Liver (tissue), 3 donors: ENCODE results near the gene ARL5B.

Source experiments
- CTCF ChIP-seq: fragments of 150-350 bp; IDR thresholded peaks from 2 replicates; pipeline ENCODE4 v1.5.1; 2017; ENCODE audit warnings: improper control_type of control experiment, low read depth, low read length; ENCODE audit not compliant: missing input control
- EGR1 ChIP-seq, 2 donors: IDR thresholded peaks; 2 replicates each; pipeline ENCODE4 v1.6.1; 2016 to 2018; ENCODE audit warnings: antibody characterized with exemption in 2 of 2, low read depth in 2 of 2
- FOXA1 ChIP-seq: IDR thresholded peaks from 2 replicates; pipeline ENCODE4 v1.6.1; 2016; ENCODE audit warnings: antibody characterized with exemption
- FOXA2 ChIP-seq: IDR thresholded peaks from 2 replicates; pipeline ENCODE4 v1.6.1; 2016; ENCODE audit warnings: antibody characterized with exemption
- GABPA ChIP-seq, 2 donors: IDR thresholded peaks in 1 of 2; conservative IDR thresholded peaks in 1 of 2; 2 replicates each; pipeline ENCODE4 v1.6.1; 2016; ENCODE audit warnings: antibody characterized with exemption in 2 of 2, mild to moderate bottlenecking in 1 of 2, moderate library complexity in 1 of 2
- HNF4G ChIP-seq: IDR thresholded peaks from 2 replicates; pipeline ENCODE4 v1.6.1; 2016; ENCODE audit warnings: antibody characterized with exemption
- RAD21 ChIP-seq, 2 donors: IDR thresholded peaks; 2 replicates each; pipeline ENCODE4 v1.6.1; 2016; ENCODE audit warnings: antibody characterized with exemption in 2 of 2, mild to moderate bottlenecking in 2 of 2
- REST ChIP-seq: IDR thresholded peaks from 2 replicates; pipeline ENCODE4 v1.6.1; 2016; ENCODE audit warnings: antibody characterized with exemption, mild to moderate bottlenecking
- RXRA ChIP-seq, 2 donors: IDR thresholded peaks; 2 replicates each; pipeline ENCODE4 v1.6.1; 2017 to 2018; ENCODE audit warnings: antibody characterized with exemption in 2 of 2, mild to moderate bottlenecking in 1 of 2
- SP1 ChIP-seq: IDR thresholded peaks from 2 replicates; pipeline ENCODE4 v1.6.1; 2018; ENCODE audit warnings: antibody characterized with exemption, mild to moderate bottlenecking
- TAF1 ChIP-seq: conservative IDR thresholded peaks from 2 replicates; pipeline ENCODE4 v1.6.1; 2016; ENCODE audit warnings: antibody characterized with exemption, mild to moderate bottlenecking
- TF ChIP-seq, protein P1 (sequence below): IDR thresholded peaks from 2 replicates; pipeline ENCODE4 v1.6.1; 2016; ENCODE audit warnings: antibody characterized with exemption
- TF ChIP-seq, protein P2 (sequence below): IDR thresholded peaks from 2 replicates; pipeline ENCODE4 v1.6.1; 2016; ENCODE audit warnings: antibody characterized with exemption
- TF ChIP-seq, protein P3 (sequence below): IDR thresholded peaks from 2 replicates; pipeline ENCODE4 v1.6.1; 2016; ENCODE audit warnings: antibody characterized with exemption
- donor health status: healthy.
- donor health status: healthy.

DNA sequence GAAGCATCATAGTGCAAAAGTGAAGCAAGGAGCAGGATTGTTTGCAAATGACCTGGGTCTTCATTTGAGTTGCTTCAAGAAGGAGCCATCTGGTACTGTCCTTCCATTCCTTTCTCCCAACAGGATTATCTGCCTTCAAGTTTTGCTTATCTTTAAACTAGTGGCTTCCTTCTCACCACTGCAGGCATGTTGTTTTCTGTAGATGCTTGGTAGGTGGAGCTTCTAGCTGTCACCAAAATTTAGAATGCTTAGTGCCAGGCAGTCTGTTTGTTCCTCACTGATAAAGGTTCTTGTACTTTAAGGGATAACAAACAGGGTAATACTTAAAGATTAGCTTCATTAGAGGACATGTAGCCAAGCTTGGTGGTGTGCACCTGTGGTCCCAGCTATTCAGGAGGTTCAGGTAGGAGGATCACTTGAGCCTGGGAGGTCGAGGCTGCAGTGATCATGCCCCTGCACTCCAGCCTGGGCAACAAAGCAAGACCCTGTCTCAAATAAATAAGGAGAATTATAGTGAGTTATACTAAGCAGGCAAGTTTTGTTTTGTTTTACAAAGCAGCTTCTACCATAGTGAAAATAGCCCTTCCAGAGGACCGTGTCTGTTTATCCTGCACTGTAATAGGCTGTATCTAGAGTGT, 5.7 kb downstream of the ARL5B start:
- TF ChIP-seq, protein P1, sequence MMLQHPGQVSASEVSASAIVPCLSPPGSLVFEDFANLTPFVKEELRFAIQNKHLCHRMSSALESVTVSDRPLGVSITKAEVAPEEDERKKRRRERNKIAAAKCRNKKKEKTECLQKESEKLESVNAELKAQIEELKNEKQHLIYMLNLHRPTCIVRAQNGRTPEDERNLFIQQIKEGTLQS, result no peak
- TF ChIP-seq CTCF (no peak), FOXA1 (no peak), RAD21 (IDR thresholded peaks at IDR 0.05) (no peak), RXRA (IDR thresholded peaks at IDR 0.05) (no peak), TAF1 (no peak), FOXA2 (no peak), REST (no peak), SP1 (no peak), EGR1 (IDR thresholded peaks at IDR 0.05; ENCODE audit: low read depth in 2 of 2) (no peak), GABPA (IDR thresholded peaks at IDR 0.05 in 1 of 2, conservative IDR thresholded peaks at IDR 0.05 in 1 of 2) (no peak), HNF4G (no peak)
- TF ChIP-seq, protein P2, sequence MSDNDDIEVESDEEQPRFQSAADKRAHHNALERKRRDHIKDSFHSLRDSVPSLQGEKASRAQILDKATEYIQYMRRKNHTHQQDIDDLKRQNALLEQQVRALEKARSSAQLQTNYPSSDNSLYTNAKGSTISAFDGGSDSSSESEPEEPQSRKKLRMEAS, result no peak
- TF ChIP-seq, protein P3, sequence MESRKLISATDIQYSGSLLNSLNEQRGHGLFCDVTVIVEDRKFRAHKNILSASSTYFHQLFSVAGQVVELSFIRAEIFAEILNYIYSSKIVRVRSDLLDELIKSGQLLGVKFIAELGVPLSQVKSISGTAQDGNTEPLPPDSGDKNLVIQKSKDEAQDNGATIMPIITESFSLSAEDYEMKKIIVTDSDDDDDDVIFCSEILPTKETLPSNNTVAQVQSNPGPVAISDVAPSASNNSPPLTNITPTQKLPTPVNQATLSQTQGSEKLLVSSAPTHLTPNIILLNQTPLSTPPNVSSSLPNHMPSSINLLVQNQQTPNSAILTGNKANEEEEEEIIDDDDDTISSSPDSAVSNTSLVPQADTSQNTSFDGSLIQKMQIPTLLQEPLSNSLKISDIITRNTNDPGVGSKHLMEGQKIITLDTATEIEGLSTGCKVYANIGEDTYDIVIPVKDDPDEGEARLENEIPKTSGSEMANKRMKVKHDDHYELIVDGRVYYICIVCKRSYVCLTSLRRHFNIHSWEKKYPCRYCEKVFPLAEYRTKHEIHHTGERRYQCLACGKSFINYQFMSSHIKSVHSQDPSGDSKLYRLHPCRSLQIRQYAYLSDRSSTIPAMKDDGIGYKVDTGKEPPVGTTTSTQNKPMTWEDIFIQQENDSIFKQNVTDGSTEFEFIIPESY, result no peak
